K562 treated with DMSO at 1 percent for 12 hours (cell line): ENCODE results near the gene TMEM106B. TPM values are rescaled to one million over a fixed set of nuclear protein-coding genes. Genes with fewer than 3 reads are reported as not detected.

Experiments used
- total RNA-seq: library from RNA; unstranded; fragments of 300-600 nt; gene quantifications from 2 replicates; pipeline ENCODE4 v1.2.3, GENCODE V29; 2022; ENCODE audit not compliant: insufficient read depth

Gene TMEM106B
- total RNA-seq = 8.4 and 20.2 TPM in 2 replicates

DNA sequence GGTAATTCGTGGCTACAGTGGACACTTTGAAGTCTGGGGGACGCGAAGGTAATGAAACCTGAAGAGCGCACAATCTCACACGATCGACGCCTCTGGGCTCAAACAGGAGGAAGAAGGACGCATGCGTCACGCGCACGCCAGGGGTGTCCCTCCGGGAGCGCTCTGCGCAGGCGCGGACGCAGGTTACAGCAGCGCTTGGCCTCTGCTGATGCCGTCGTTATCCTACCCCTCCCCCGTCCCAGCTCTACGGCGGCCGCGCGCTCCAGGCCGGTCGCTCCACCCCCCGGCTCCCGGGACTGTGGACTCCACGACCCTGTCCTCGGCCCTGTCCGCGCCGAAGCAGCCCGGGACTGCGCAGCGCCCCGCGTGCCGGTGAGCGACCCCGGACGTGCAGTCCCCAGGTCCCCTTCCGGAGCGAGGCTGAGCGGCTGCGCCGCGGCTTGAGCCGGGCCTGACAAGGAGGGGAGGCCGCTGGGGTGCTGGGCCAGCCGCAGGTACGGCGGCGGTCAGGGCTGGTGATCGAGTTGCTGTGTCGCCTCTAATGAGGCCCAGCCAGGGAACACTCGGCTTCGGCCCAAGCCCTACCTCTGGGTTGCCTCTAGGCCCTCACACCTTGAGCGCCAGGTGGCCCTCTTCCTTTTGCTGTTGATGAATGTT, at the start of gene TMEM106B:
TMEM106B (plus strand) TSS at position 241 of the 657 bp plus-strand sequence. CDS start 3,517 bp downstream, outside the sequence.

Other genes starting within 250 kb of the TMEM106B start
- 4.4 and 16.3 TPM in 2 replicates for gene VWDE, start 192.6 kb downstream of the TMEM106B start, total RNA-seq